ENCODE results near the gene ATRNL1. TPM values are rescaled to one million over a fixed set of nuclear protein-coding genes. Genes with fewer than 3 reads are reported as not detected.

ATRNL1 gene
- total RNA-seq, 1 experiment from 2014 or later, result not detected

- Histone ChIP-seq H3K27me3 (replicated peaks; ENCODE audit: control insufficient read depth, insufficient read depth, low read length) (no peaks in the 10 kb centered on the region), H3K36me3 (ENCODE audit: control insufficient read depth, insufficient read depth, low read length) (no peaks in the 10 kb centered on the region), H3K4me1 (peaks cover 15% of the 10 kb centered on the region), H3K9me3 (no peaks in the 10 kb centered on the region), H3K4me3 (ENCODE audit: low read depth, low read length) (no peak overlapping the region)
- H3K27me3 Mint-ChIP-seq (ENCODE audit: insufficient read depth, unreplicated experiment), result no peaks in the 10 kb centered on the region
- ChIA-PET CTCF (no interaction called here), POLR2A (no interaction called here)
- no peak overlapping the region for H3K27ac Mint-ChIP-seq (ENCODE audit: unreplicated experiment)
- H3K9me3 Mint-ChIP-seq (ENCODE audit: unreplicated experiment), result no peaks in the 10 kb centered on the region
- no peak for TF ChIP-seq CTCF (IDR thresholded peaks at IDR 0.05; ENCODE audit: insufficient read depth in 1 of 2, low read depth in 1 of 2, low read length in 1 of 2, severe bottlenecking in 1 of 2, unreplicated experiment in 1 of 2)
- no peak overlapping the region for H3K4me3 Mint-ChIP-seq (ENCODE audit: unreplicated experiment)
- no peak for DNase-seq
- no TSS peak for BruUV-seq (replicated peaks)
- intact Hi-C loops (cut with micrococcal nuclease; ENCODE audit: unreplicated experiment), result no loop called here
- H3K4me1 Mint-ChIP-seq (ENCODE audit: low read depth, unreplicated experiment), result peaks cover 15% of the 10 kb centered on the region
- no peaks in the 10 kb centered on the region for H3K36me3 Mint-ChIP-seq (ENCODE audit: insufficient read depth, unreplicated experiment)
Measured at GRCh38 chr10:115052728-115053127, 40.4 kb upstream of the ATRNL1 start.

GRCh38 chr10:115056186-115056585 lies 37.0 kb upstream of the ATRNL1 start:
- BruUV-seq (replicated peaks), result no TSS peak

GRCh38 chr10:115059301-115059898 lies 33.8 kb upstream of the ATRNL1 start:
- CTCF ChIA-PET, result no interaction called here

More at GRCh38 chr10:115056186-115056585, 37.0 kb upstream of the ATRNL1 start:
- no peaks in the 10 kb centered on the region for H3K9me3 ChIP-seq
- no peaks in the 10 kb centered on the region for H3K36me3 ChIP-seq (ENCODE audit: control insufficient read depth, insufficient read depth, low read length)
- Mint-ChIP-seq H3K4me1 (ENCODE audit: low read depth, unreplicated experiment) (no peaks in the 10 kb centered on the region), H3K36me3 (ENCODE audit: insufficient read depth, unreplicated experiment) (no peaks in the 10 kb centered on the region), H3K9me3 (ENCODE audit: unreplicated experiment) (no peaks in the 10 kb centered on the region), H3K27me3 (ENCODE audit: insufficient read depth, unreplicated experiment) (no peaks in the 10 kb centered on the region), H3K4me3 (ENCODE audit: unreplicated experiment) (no peak overlapping the region), H3K27ac (ENCODE audit: unreplicated experiment) (no peak overlapping the region)
- ChIA-PET POLR2A (interaction anchor here (0.7 kb wide), 1 partner anchor 8 kb away, joined by 5 read pairs; no protein-coding TSS in a partner anchor), CTCF (no interaction called here)
- intact Hi-C loops (cut with micrococcal nuclease; ENCODE audit: unreplicated experiment), result no loop called here
- no peaks in the 10 kb centered on the region for H3K4me1 ChIP-seq
- H3K27me3 ChIP-seq (replicated peaks; ENCODE audit: control insufficient read depth, insufficient read depth, low read length), result no peaks in the 10 kb centered on the region; the same call in 1 of the 2 replicates
- no peak for TF ChIP-seq CTCF (IDR thresholded peaks at IDR 0.05; ENCODE audit: insufficient read depth in 1 of 2, low read depth in 1 of 2, low read length in 1 of 2, severe bottlenecking in 1 of 2, unreplicated experiment in 1 of 2)
- no peak for DNase-seq
- no peak overlapping the region for H3K4me3 ChIP-seq (ENCODE audit: low read depth, low read length)

More at GRCh38 chr10:115059301-115059898, 33.8 kb upstream of the ATRNL1 start:
- H3K27ac Mint-ChIP-seq (ENCODE audit: unreplicated experiment), result no peak overlapping the region
- H3K9me3 Mint-ChIP-seq (ENCODE audit: unreplicated experiment), result no peaks in the 10 kb centered on the region
- no peaks in the 10 kb centered on the region; the same call in 1 of the 2 replicates for H3K27me3 ChIP-seq (replicated peaks; ENCODE audit: control insufficient read depth, insufficient read depth, low read length)
- H3K4me3 ChIP-seq (ENCODE audit: low read depth, low read length), result no peak overlapping the region
- no peak for DNase-seq
- no peak for TF ChIP-seq CTCF (IDR thresholded peaks at IDR 0.05; ENCODE audit: insufficient read depth in 1 of 2, low read depth in 1 of 2, low read length in 1 of 2, severe bottlenecking in 1 of 2, unreplicated experiment in 1 of 2)
- H3K4me1 Mint-ChIP-seq (ENCODE audit: low read depth, unreplicated experiment), result no peaks in the 10 kb centered on the region
- no peaks in the 10 kb centered on the region for H3K36me3 Mint-ChIP-seq (ENCODE audit: insufficient read depth, unreplicated experiment)
- H3K9me3 ChIP-seq, result no peaks in the 10 kb centered on the region
- H3K27me3 Mint-ChIP-seq (ENCODE audit: insufficient read depth, unreplicated experiment), result peaks cover 3% of the 10 kb centered on the region
- POLR2A ChIA-PET, result no interaction called here
- BruUV-seq (replicated peaks), result no TSS peak
- H3K36me3 ChIP-seq (ENCODE audit: control insufficient read depth, insufficient read depth, low read length), result no peaks in the 10 kb centered on the region
- intact Hi-C loops (cut with micrococcal nuclease; ENCODE audit: unreplicated experiment), result no loop called here
- no peak overlapping the region for H3K4me3 Mint-ChIP-seq (ENCODE audit: unreplicated experiment)
- H3K4me1 ChIP-seq, result no peaks in the 10 kb centered on the region

All from Caco-2 (cell line).